Kidney epithelial cell (primary cell): ENCODE measurements around the gene KRAS. TPM values are rescaled to one million over a fixed set of nuclear protein-coding genes. Genes with fewer than 3 reads are reported as not detected.
"Not testable (repeated sequence)": the region's sequence is repeated elsewhere in the genome, so short reads cannot be mapped to it uniquely, and the experiment has no call there.

ENCODE experiments used
- DNase-seq: peaks from one replicate; pipeline ENCODE4 v3.0.0-alpha.2; 2010; ENCODE audit warnings: low read depth
- H3K27me3 ChIP-seq: 2 replicates; pipeline ENCODE4 v1.6.0; 2011; ENCODE audit warnings: low read length; ENCODE audit not compliant: control insufficient read depth, insufficient read depth
- H3K36me3 ChIP-seq: 2 replicates; pipeline ENCODE4 v1.5.1; 2011; ENCODE audit warnings: low read length; ENCODE audit not compliant: control insufficient read depth, insufficient read depth
- H3K4me3 ChIP-seq: 2 replicates; pipeline ENCODE4 v1.5.1; 2011; ENCODE audit warnings: low read depth, mild to moderate bottlenecking, control low read depth, low read length
- CTCF ChIP-seq: IDR thresholded peaks from 2 replicates; pipeline ENCODE4 v1.5.1; 2011; ENCODE audit warnings: mild to moderate bottlenecking, moderate library complexity, low read length, control low read depth, inconsistent platforms; ENCODE audit not compliant: insufficient read depth, poor library complexity, severe bottlenecking
- total RNA-seq: library from RNA; depleted of rRNA; stranded (reverse); fragments of >200 nt; gene quantifications from 2 replicates; pipeline ENCODE4 v1.2.3, GENCODE V29; 2015

Gene KRAS
- 23.0 and 24.0 TPM in 2 replicates for total RNA-seq

- Histone ChIP-seq H3K4me3 (peak within 1 kb of the TSS; percentile 88), H3K36me3 (no peaks in the 10 kb centered on the region), H3K27me3 (no peaks in the 10 kb centered on the region)
- TF ChIP-seq CTCF, result no peak
- peak; percentile 71 for DNase-seq
Observed at GRCh38 chr12:25250744-25251730, at the start of gene KRAS. TSS of gene KRAS (minus strand) at chr12:25250929.

GRCh38 chr12:25296381-25296780 is 45.7 kb upstream of the KRAS start:
- H3K4me3 ChIP-seq, result no peak overlapping the region
- no peak for TF ChIP-seq CTCF
- no peaks in the 10 kb centered on the region for H3K36me3 ChIP-seq
- no peaks in the 10 kb centered on the region for H3K27me3 ChIP-seq
- DNase-seq, result no peak

GRCh38 chr12:25295361-25295760 is 44.6 kb upstream of the KRAS start:
- no peak overlapping the region for H3K4me3 ChIP-seq
- no peak for TF ChIP-seq CTCF
- DNase-seq, result no peak
- no peaks in the 10 kb centered on the region for H3K27me3 ChIP-seq
- no peaks in the 10 kb centered on the region for H3K36me3 ChIP-seq

GRCh38 chr12:25293653-25294052 is 42.9 kb upstream of the KRAS start:
- Histone ChIP-seq H3K4me3 (no peak overlapping the region), H3K27me3 (no peaks in the 10 kb centered on the region), H3K36me3 (no peaks in the 10 kb centered on the region)
- DNase-seq, result no peak
- no peak for TF ChIP-seq CTCF

GRCh38 chr12:25292810-25293221 is 42.1 kb upstream of the KRAS start:
- H3K36me3 ChIP-seq, DNase-seq, H3K4me3 ChIP-seq, H3K27me3 ChIP-seq: not testable (repeated sequence)

GRCh38 chr12:25287610-25288009 is 36.9 kb upstream of the KRAS start:
- TF ChIP-seq CTCF, result no peak
- DNase-seq, result no peak

More at GRCh38 chr12:25287610-25288009, 36.9 kb upstream of the KRAS start:
- Histone ChIP-seq H3K27me3 (no peaks in the 10 kb centered on the region), H3K4me3 (no peak overlapping the region), H3K36me3 (no peaks in the 10 kb centered on the region)
